ENCODE data around the gene MINPP1.
"Not testable (repeated sequence)": the region's sequence is repeated elsewhere in the genome, so short reads cannot be mapped to it uniquely, and the experiment has no call there.

- TF ChIP-seq EZH2phosphoT487 (IDR thresholded peaks at IDR 0.05; ENCODE audit: insufficient read depth, low read depth); EZH2 (IDR thresholded peaks at IDR 0.05; ENCODE audit: insufficient read depth, poor library complexity, severe bottlenecking): not testable (repeated sequence)
Measured at GRCh38 chr10:87495446-87495845, 9.2 kb upstream of the MINPP1 start.

All from GM23248 (cell line).